GM10847 (cell line): ENCODE measurements around the gene AFP.

Experiments
- POLR2A ChIP-seq: IDR thresholded peaks from 2 replicates; pipeline ENCODE4 v1.6.1; 2011; ENCODE audit not compliant: insufficient read length; ENCODE audit errors: extremely low read depth

The AFP gene

GRCh38 chr4:73426666-73427065, 9.4 kb upstream of the AFP start:
- no peak for TF ChIP-seq POLR2A

GRCh38 chr4:73429118-73429517, 6.9 kb upstream of the AFP start:
- no peak for TF ChIP-seq POLR2A

GRCh38 chr4:73429826-73430587, 6.0 kb upstream of the AFP start:
- TF ChIP-seq POLR2A: no peak

- TF ChIP-seq POLR2A: no peak
Measured at GRCh38 chr4:73431813-73432168, 4.2 kb upstream of the AFP start.

GRCh38 chr4:73432169-73433000, 3.6 kb upstream of the AFP start:
- no peak for TF ChIP-seq POLR2A

GRCh38 chr4:73433140-73433539, 2.9 kb upstream of the AFP start:
- no peak for TF ChIP-seq POLR2A

GRCh38 chr4:73434311-73434710, 1.7 kb upstream of the AFP start:
- no peak for TF ChIP-seq POLR2A

- no peak for TF ChIP-seq POLR2A
Measured at GRCh38 chr4:73436674-73437557, 895 bp downstream of the AFP start.

- TF ChIP-seq POLR2A: no peak
Measured at GRCh38 chr4:73437558-73437956, 1.5 kb downstream of the AFP start.

- no peak for TF ChIP-seq POLR2A
Measured at GRCh38 chr4:73438048-73438447, 2.0 kb downstream of the AFP start.

- TF ChIP-seq POLR2A: no peak
Measured at GRCh38 chr4:73438582-73439215, 2.7 kb downstream of the AFP start.

- TF ChIP-seq POLR2A: no peak
Measured at GRCh38 chr4:73439445-73439844, 3.4 kb downstream of the AFP start.

GRCh38 chr4:73439991-73440390, 4.0 kb downstream of the AFP start:
- TF ChIP-seq POLR2A: no peak

GRCh38 chr4:73440653-73441052, 4.6 kb downstream of the AFP start:
- TF ChIP-seq POLR2A: no peak

GRCh38 chr4:73442275-73442674, 6.3 kb downstream of the AFP start:
- no peak for TF ChIP-seq POLR2A
